Left ventricle myocardium inferior (tissue), 1 donor: Measurements from ENCODE around the gene RAB3IP. TPM values are rescaled to one million over a fixed set of nuclear protein-coding genes. Genes with fewer than 3 reads are reported as not detected.

Experiments used
- DNase-seq: peaks from one replicate; pipeline ENCODE4 v3.0.0-alpha.2; 2020
- H3K27ac ChIP-seq: fragments of 200-600 bp; replicated peaks from 2 replicates; pipeline ENCODE4 v1.8.0; 2021
- H3K27me3 ChIP-seq: fragments of 200-600 bp; 2 replicates; pipeline ENCODE4 v1.8.0; 2021; ENCODE audit warnings: low read depth
- H3K36me3 ChIP-seq: fragments of 200-600 bp; 2 replicates; pipeline ENCODE4 v1.8.0; 2021
- H3K4me1 ChIP-seq: fragments of 200-600 bp; 2 replicates; pipeline ENCODE4 v1.8.0; 2021
- H3K4me3 ChIP-seq: fragments of 200-600 bp; 2 replicates; pipeline ENCODE4 v1.8.0; 2021; ENCODE audit warnings: mild to moderate bottlenecking, moderate library complexity
- H3K9me3 ChIP-seq: fragments of 200-600 bp; replicated peaks from 2 replicates; pipeline ENCODE4 v1.8.0; 2021
- intact Hi-C: fragments of 100-400 bp; cut with micrococcal nuclease; formaldehyde crosslinking; loops from one replicate; pipeline ENCODE4 v1.11.0; 2022
- total RNA-seq: library from RNA; stranded (reverse); fragmentation: NEBNext Ultra II Directional; extraction: Animal tissue kit (Norgen Biotek cat#: 25700); gene quantifications from one replicate; pipeline ENCODE4 v1.2.1, GENCODE V29; 2021
- TF ChIP-seq, protein P1 (sequence below): fragments of 200-600 bp; IDR thresholded peaks from 2 replicates; pipeline ENCODE4 v1.8.0; 2021; ENCODE audit warnings: antibody characterized with exemption, mild to moderate bottlenecking, borderline replicate concordance
- donor health status: DM: no; HTN: yes; CAD: no; lungs with severe emphysema.

The RAB3IP gene
- total RNA-seq, 1 donor from 2014 or later = 23.0 TPM

DNA sequence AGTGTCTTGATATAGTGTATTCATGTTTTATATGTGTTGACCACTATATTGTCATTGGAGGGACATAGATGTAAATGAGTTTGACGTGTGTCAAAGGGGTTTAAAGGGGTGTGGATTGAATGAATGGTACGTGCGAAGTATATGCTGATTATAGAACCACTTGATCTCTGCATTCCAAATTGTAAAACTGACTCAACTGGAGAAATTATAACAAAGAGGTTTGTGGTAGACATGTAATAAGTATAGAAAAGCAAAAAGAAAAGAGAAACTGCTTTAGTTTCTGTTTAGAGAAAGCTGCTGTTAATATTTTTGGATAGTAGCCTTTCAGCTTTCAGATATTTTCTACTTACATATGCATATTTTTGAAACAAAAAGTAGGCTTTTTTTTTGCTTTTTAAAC, 77.4 kb downstream of the RAB3IP start:
- Histone ChIP-seq H3K9me3 (no peaks in the 10 kb centered on the region), H3K4me1 (no peaks in the 10 kb centered on the region), H3K36me3 (peaks cover 10% of the 10 kb centered on the region), H3K27ac (no peak overlapping the region), H3K4me3 (no peak overlapping the region), H3K27me3 (no peaks in the 10 kb centered on the region)
- TF ChIP-seq, protein P1, sequence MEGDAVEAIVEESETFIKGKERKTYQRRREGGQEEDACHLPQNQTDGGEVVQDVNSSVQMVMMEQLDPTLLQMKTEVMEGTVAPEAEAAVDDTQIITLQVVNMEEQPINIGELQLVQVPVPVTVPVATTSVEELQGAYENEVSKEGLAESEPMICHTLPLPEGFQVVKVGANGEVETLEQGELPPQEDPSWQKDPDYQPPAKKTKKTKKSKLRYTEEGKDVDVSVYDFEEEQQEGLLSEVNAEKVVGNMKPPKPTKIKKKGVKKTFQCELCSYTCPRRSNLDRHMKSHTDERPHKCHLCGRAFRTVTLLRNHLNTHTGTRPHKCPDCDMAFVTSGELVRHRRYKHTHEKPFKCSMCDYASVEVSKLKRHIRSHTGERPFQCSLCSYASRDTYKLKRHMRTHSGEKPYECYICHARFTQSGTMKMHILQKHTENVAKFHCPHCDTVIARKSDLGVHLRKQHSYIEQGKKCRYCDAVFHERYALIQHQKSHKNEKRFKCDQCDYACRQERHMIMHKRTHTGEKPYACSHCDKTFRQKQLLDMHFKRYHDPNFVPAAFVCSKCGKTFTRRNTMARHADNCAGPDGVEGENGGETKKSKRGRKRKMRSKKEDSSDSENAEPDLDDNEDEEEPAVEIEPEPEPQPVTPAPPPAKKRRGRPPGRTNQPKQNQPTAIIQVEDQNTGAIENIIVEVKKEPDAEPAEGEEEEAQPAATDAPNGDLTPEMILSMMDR = no peak
- intact Hi-C loops = no loop called here
- DNase-seq = no peak

DNA sequence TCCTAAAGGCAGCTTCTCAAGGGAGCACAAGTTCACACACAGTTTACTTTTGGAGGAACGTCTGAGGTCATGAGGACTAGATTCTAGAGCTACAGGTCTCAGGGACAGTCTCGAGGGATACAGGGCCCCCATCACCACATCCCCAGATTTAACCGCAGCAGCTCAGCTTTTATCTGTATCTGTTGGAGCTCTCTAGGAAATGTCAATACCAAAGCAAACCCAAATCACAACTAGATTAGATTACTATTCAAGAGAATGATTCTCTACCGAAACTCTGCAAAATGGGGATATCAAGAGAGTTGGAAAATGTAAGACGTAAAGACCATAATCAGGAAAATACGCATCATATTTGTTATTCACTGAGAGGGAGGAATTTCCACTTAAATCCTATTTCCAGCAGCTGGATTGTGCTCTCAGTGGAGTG, 82.4 kb downstream of the RAB3IP start:
- peaks cover 4% of the 10 kb centered on the region for H3K4me1 ChIP-seq
- no peak overlapping the region for H3K27ac ChIP-seq
- TF ChIP-seq, protein P1 = no peak
- no peak overlapping the region for H3K4me3 ChIP-seq
- DNase-seq = no peak
- H3K9me3 ChIP-seq = no peaks in the 10 kb centered on the region
- H3K27me3 ChIP-seq = no peaks in the 10 kb centered on the region
- intact Hi-C loops = no loop called here
- H3K36me3 ChIP-seq = no peaks in the 10 kb centered on the region

DNA sequence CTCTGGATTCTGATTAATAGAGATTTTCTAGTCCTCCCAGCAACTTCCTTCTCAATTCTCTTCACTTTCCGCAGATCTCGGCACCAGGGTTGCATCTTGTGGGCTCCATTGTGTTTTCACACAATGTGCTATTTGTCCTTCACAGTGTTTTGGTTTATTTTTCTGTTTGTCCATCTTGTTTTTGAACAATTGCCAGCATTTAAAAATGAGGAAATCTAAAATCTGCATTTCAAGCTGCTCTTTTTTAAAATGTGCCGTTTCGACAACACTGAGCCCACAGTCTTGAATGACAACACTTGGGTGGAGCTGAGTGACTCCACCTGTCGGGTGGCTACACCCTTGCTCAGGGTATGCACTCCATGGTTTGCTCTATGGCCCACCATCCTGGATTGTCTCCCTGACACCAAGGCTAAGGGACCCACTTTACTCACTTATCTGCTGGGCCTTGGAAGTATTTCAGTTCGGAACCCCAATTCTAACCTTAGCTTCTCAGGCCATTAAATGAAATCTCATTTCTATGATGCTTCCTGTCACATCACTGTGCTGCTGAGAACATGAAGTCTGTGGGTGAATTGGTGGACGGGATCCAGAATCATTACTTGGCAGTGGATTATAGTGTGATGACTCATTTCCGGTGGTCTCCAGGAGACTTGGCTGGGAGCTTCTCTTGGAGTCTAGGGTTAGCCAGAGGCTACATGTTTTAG, 82.9 kb downstream of the RAB3IP start:
- peaks cover 4% of the 10 kb centered on the region for H3K4me1 ChIP-seq
- no peaks in the 10 kb centered on the region for H3K36me3 ChIP-seq
- DNase-seq = no peak
- TF ChIP-seq, protein P1 = no peak
- H3K9me3 ChIP-seq = no peaks in the 10 kb centered on the region
- H3K27ac ChIP-seq = no peak overlapping the region
- no peak overlapping the region for H3K4me3 ChIP-seq
- intact Hi-C loops = no loop called here
- no peaks in the 10 kb centered on the region for H3K27me3 ChIP-seq

DNA sequence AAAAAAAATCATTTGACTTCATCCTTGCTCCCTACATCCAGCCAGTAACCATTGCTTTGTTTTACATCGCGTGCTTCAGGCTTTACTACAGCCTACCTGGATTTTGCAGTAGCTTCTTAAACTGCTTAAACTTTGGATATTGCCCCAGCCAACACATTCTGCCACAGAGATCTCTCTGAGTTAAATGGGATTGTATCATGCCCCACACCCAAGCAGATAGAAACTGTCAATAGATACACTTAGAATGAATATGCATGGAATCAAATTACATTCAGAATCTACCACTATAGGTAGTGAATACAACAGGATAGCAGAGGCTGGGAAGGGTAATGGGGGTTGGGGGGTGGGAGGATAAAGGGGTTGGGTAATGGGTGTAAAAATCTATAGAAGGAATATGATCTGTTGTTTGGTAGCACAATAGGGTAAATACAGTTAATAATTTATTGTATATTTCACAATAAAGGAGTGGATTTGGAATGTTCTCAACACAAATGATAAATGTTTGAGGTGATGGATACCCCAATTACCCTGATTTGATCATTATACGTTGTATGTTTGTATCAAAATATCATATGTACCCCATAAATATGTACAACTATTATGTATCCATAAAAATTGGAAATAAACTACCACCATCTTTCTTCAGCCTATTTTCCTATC, 83.7 kb downstream of the RAB3IP start:
- DNase-seq = no peak
- intact Hi-C loops = no loop called here
- TF ChIP-seq, protein P1 = no peak
- Histone ChIP-seq H3K36me3 (no peaks in the 10 kb centered on the region), H3K27ac (no peak overlapping the region), H3K4me3 (no peak overlapping the region), H3K9me3 (no peaks in the 10 kb centered on the region), H3K4me1 (peaks cover 4% of the 10 kb centered on the region), H3K27me3 (no peaks in the 10 kb centered on the region)

DNA sequence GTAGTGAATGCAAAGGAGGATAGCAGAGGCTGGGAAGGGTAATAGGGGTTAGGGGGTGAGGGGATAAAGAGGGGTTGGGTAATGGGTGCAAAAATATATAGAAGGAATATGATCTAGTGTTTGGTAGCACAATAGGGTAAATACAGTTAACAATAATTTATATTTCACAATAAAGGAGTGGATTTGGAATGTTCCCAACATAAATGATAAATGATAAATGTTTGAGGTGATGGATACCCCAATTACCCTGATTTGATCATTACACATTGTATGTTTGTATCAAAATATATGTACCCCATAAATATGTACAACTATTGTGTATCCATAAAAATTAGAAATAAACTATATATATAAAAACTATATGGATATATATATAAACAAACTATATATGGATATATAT, 85.4 kb downstream of the RAB3IP start:
- DNase-seq = no peak
- peaks cover 4% of the 10 kb centered on the region for H3K4me1 ChIP-seq
- H3K27me3 ChIP-seq = no peaks in the 10 kb centered on the region
- no peak overlapping the region for H3K27ac ChIP-seq
- intact Hi-C loops = no loop called here
- H3K4me3 ChIP-seq = no peak overlapping the region
- no peaks in the 10 kb centered on the region for H3K36me3 ChIP-seq
- H3K9me3 ChIP-seq = no peaks in the 10 kb centered on the region
- TF ChIP-seq, protein P1 = no peak
